ENCODE data around the gene IST1.
A peak's percentile ranks its signal among the peaks of the same experiment; 100 is the strongest.

GRCh38 chr16:71883849-71884638 lies 11.3 kb upstream of the IST1 start, which contains the start of gene ZNF821:
- TF ChIP-seq TAF7 (tag; IDR thresholded peaks at IDR 0.05) (peak; percentile 29; the same call in 1 of the 2 replicates), CTCF (IDR thresholded peaks at IDR 0.05 in 2 of 3, conservative IDR thresholded peaks at IDR 0.05 in 1 of 3; ENCODE audit: insufficient read depth in 2 of 3, low read depth in 1 of 3, low read length in 3 of 3) (peak in 1 of 3 experiments; percentile 55; a peak in 3 of 6 replicates), KLF16 (IDR thresholded peaks at IDR 0.05) (no peak), U2AF2 (optimal IDR thresholded peaks at IDR 0.05; ENCODE audit: low read depth, low read length) (no peak), CHD2 (IDR thresholded peaks at IDR 0.05; ENCODE audit: low read depth, low read length) (no peak), HCFC1 (IDR thresholded peaks at IDR 0.05; ENCODE audit: low read depth, low read length) (no peak), CREM (IDR thresholded peaks at IDR 0.05; ENCODE audit: low read depth) (0 out of 2 replicates have a peak, but pooled peaks have one; percentile 11), MTA2 (IDR thresholded peaks at IDR 0.05; ENCODE audit: low read depth) (no peak), SAP30 (IDR thresholded peaks at IDR 0.05; ENCODE audit: borderline replicate concordance, insufficient read depth, low read depth, low read length, poor library complexity, severe bottlenecking) (peak; percentile 37)

Measured in K562 (cell line).